Endothelial cell of umbilical vein (primary cell): ENCODE results near the gene PPP2R2C.

Source experiments
- EZH2 ChIP-seq: IDR thresholded peaks from 2 replicates; pipeline ENCODE4 v1.6.1; 2012; ENCODE audit warnings: borderline replicate concordance, low read depth, mild to moderate bottlenecking, moderate library complexity, low read length, inconsistent platforms; ENCODE audit not compliant: severe bottlenecking
- MYC ChIP-seq: IDR thresholded peaks from one replicate; pipeline ENCODE4 v1.6.1; 2011; ENCODE audit warnings: mild to moderate bottlenecking, low read depth, low read length
- POLR2A ChIP-seq: IDR thresholded peaks from 2 replicates; pipeline ENCODE4 v1.6.1; 2012; ENCODE audit warnings: low read depth, mild to moderate bottlenecking, control low read depth, low read length
- POLR2AphosphoS5 ChIP-seq: IDR thresholded peaks from 2 replicates; pipeline ENCODE4 v1.6.1; 2012; ENCODE audit warnings: low read depth, mild to moderate bottlenecking, control low read depth, low read length, moderate library complexity; ENCODE audit not compliant: insufficient read depth
- TF ChIP-seq, protein P1 (sequence below), 2 donors: IDR thresholded peaks; 1 replicate in 1 of 2; 2 replicates in 1 of 2; pipeline ENCODE4 v1.5.1; 2011; ENCODE audit warnings: low read length in 2 of 2, mild to moderate bottlenecking in 2 of 2, moderate library complexity in 2 of 2, control low read depth in 1 of 2, inconsistent platforms in 1 of 2, low read depth in 1 of 2; ENCODE audit not compliant: insufficient read depth in 1 of 2; ENCODE audit errors: extremely low read depth in 1 of 2
- TF ChIP-seq, protein P2 (sequence below): IDR thresholded peaks from 2 replicates; pipeline ENCODE4 v1.6.1; 2011; ENCODE audit not compliant: insufficient read depth, insufficient read length

DNA sequence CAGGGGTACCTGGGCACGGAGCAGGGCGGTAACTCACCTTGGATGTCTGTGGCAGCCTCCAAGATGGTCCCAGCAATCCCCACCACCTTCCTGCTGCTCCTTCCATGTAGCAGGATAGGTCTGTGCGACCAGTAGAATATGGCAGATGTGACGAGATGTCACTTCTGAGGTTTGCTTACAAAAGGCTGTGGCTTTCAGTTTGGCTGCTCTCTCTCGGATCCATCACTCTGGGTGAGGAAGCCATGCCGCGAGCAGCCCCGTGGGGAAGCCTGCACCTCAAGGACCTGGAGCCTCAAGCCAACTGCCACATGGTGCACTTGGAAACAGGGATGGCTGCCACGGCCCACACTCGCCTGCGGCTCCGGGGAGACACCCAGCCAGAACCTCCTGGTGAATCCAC, 165.2 kb downstream of the PPP2R2C start:
- TF ChIP-seq, protein P1, sequence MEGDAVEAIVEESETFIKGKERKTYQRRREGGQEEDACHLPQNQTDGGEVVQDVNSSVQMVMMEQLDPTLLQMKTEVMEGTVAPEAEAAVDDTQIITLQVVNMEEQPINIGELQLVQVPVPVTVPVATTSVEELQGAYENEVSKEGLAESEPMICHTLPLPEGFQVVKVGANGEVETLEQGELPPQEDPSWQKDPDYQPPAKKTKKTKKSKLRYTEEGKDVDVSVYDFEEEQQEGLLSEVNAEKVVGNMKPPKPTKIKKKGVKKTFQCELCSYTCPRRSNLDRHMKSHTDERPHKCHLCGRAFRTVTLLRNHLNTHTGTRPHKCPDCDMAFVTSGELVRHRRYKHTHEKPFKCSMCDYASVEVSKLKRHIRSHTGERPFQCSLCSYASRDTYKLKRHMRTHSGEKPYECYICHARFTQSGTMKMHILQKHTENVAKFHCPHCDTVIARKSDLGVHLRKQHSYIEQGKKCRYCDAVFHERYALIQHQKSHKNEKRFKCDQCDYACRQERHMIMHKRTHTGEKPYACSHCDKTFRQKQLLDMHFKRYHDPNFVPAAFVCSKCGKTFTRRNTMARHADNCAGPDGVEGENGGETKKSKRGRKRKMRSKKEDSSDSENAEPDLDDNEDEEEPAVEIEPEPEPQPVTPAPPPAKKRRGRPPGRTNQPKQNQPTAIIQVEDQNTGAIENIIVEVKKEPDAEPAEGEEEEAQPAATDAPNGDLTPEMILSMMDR (IDR thresholded peaks at IDR 0.05; ENCODE audit: extremely low read depth in 1 of 2, insufficient read depth in 1 of 2, low read depth in 1 of 2, low read length in 2 of 2): no peak
- TF ChIP-seq POLR2AphosphoS5: no peak
- no peak for TF ChIP-seq POLR2A
- TF ChIP-seq, protein P2, sequence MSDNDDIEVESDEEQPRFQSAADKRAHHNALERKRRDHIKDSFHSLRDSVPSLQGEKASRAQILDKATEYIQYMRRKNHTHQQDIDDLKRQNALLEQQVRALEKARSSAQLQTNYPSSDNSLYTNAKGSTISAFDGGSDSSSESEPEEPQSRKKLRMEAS: no peak
- TF ChIP-seq MYC: no peak
- TF ChIP-seq EZH2: no peak
